Neural progenitor cell (in vitro differentiated cells): ENCODE measurements around the gene ANKS1B. TPM values are rescaled to one million over a fixed set of nuclear protein-coding genes. Genes with fewer than 3 reads are reported as not detected.

Experiments used
- DNase-seq: peaks from one replicate; pipeline ENCODE4 v3.0.0-alpha.2; 2016; ENCODE audit warnings: low spot score
- H2AFZ ChIP-seq: fragments of 200-600 bp; sonication (generic); replicated peaks from 2 replicates; pipeline ENCODE4 v1.6.1; 2016; ENCODE audit warnings: antibody characterized with exemption
- H3F3A ChIP-seq: fragments of 200-600 bp; sonication (generic); 2 replicates; pipeline ENCODE4 v1.6.1; 2016; ENCODE audit warnings: antibody characterized with exemption, low read depth
- H3K27ac ChIP-seq: fragments of 200-600 bp; sonication (generic); 2 replicates; pipeline ENCODE4 v1.5.1; 2016; ENCODE audit warnings: mild to moderate bottlenecking
- H3K27me3 ChIP-seq: fragments of 200-600 bp; sonication (generic); 2 replicates; pipeline ENCODE4 v1.6.1; 2016; ENCODE audit warnings: mild to moderate bottlenecking, moderate library complexity
- H3K36me3 ChIP-seq: fragments of 200-600 bp; sonication (generic); 2 replicates; pipeline ENCODE4 v1.5.1; 2016
- H3K4me1 ChIP-seq: fragments of 200-600 bp; sonication (generic); 2 replicates; pipeline ENCODE4 v1.6.1; 2016; ENCODE audit warnings: mixed run types
- H3K4me2 ChIP-seq: fragments of 200-600 bp; sonication (generic); 2 replicates; pipeline ENCODE4 v1.6.1; 2016
- H3K4me3 ChIP-seq: fragments of 200-600 bp; sonication (generic); 2 replicates; pipeline ENCODE4 v1.5.1; 2016
- H3K79me2 ChIP-seq: fragments of 200-600 bp; sonication (generic); 2 replicates; pipeline ENCODE4 v1.6.1; 2016; ENCODE audit warnings: low read depth
- H3K9ac ChIP-seq: fragments of 200-600 bp; sonication (generic); 2 replicates; pipeline ENCODE4 v1.6.1; 2016
- H3K9me3 ChIP-seq: fragments of 200-600 bp; sonication (generic); 2 replicates; pipeline ENCODE4 v1.5.1; 2016; ENCODE audit warnings: low read depth
- H4K20me1 ChIP-seq: fragments of 200-600 bp; sonication (generic); 2 replicates; pipeline ENCODE4 v1.6.1; 2016; ENCODE audit warnings: low read depth
- H3K27ac Mint-ChIP-seq: 3 replicates; pipeline ENCODE4 v1.8.0; 2021; ENCODE audit warnings: mixed read lengths
- H3K27me3 Mint-ChIP-seq: 2 replicates; pipeline ENCODE4 v1.8.0; 2022; ENCODE audit warnings: low read depth, mild to moderate bottlenecking, inconsistent platforms, moderate library complexity, mixed read lengths; ENCODE audit not compliant: insufficient read depth
- H3K36me3 Mint-ChIP-seq: 3 replicates; pipeline ENCODE4 v1.8.0; 2021; ENCODE audit warnings: mixed read lengths
- H3K4me1 Mint-ChIP-seq: 3 replicates; pipeline ENCODE4 v1.8.0; 2021; ENCODE audit warnings: mixed read lengths
- H3K4me3 Mint-ChIP-seq: 3 replicates; pipeline ENCODE4 v1.8.0; 2021; ENCODE audit warnings: mild to moderate bottlenecking, moderate library complexity, mixed read lengths
- H3K9me3 Mint-ChIP-seq: 3 replicates; pipeline ENCODE4 v1.8.0; 2020; ENCODE audit warnings: mixed read lengths
- EZH2 ChIP-seq: fragments of 200-600 bp; sonication (generic); IDR thresholded peaks from 2 replicates; pipeline ENCODE4 v1.6.1; 2017; ENCODE audit warnings: antibody characterized with exemption, mild to moderate bottlenecking, moderate library complexity
- EZH2phosphoT487 ChIP-seq: fragments of 200-600 bp; sonication (generic); IDR thresholded peaks from 2 replicates; pipeline ENCODE4 v1.6.1; 2017; ENCODE audit warnings: antibody characterized with exemption
- total RNA-seq: library from RNA; depleted of rRNA; stranded (reverse); fragments of >200 nt; gene quantifications from 2 replicates; pipeline ENCODE4 v1.2.3, GENCODE V29; 2015; ENCODE audit warnings: low replicate concordance
- TF ChIP-seq, protein P1 (sequence below): fragments of 200-600 bp; sonication (generic); IDR thresholded peaks from 2 replicates; pipeline ENCODE4 v1.5.1; 2017; ENCODE audit warnings: antibody characterized with exemption, mild to moderate bottlenecking

ANKS1B gene
- total RNA-seq, 1 donor from 2014 or later = 7.9 TPM

DNA sequence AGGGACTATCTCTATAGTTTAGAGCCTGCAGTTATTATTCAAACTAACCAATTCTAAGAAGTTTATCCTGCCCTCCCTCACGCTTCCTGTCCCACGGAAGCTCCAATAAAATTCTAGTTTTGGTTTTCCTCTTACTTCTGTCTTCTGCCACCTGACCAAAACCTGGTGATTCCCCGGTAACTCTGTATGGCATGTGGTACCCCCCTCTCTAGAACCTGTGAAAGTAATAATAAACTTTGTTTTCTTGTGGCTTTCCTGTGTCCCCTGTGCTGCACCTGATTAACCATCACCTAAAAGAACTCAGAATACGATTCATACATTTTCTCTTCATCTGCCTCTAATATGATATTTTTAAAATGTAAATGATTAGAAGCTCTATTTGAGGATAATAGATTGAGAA, 959.9 kb downstream of the ANKS1B start:
- no peak overlapping the region for H3K9ac ChIP-seq
- H3K27me3 Mint-ChIP-seq = peaks cover 2% of the 10 kb centered on the region
- no peak overlapping the region for H3K27ac Mint-ChIP-seq
- no peaks in the 10 kb centered on the region for H3K4me1 ChIP-seq
- H3K27me3 ChIP-seq = no peaks in the 10 kb centered on the region
- H3K36me3 ChIP-seq = no peaks in the 10 kb centered on the region
- no peaks in the 10 kb centered on the region for H3F3A ChIP-seq
- H3K79me2 ChIP-seq = no peaks in the 10 kb centered on the region
- no peak for DNase-seq
- H3K4me3 Mint-ChIP-seq = no peak overlapping the region
- H3K4me2 ChIP-seq = no peak overlapping the region
- H3K4me1 Mint-ChIP-seq = peaks cover 17% of the 10 kb centered on the region
- H3K27ac ChIP-seq = no peak overlapping the region
- H3K9me3 ChIP-seq = no peaks in the 10 kb centered on the region
- no peaks in the 10 kb centered on the region for H3K9me3 Mint-ChIP-seq
- H2AFZ ChIP-seq = no peak overlapping the region
- H3K4me3 ChIP-seq = no peak overlapping the region
- no peak for TF ChIP-seq EZH2
- TF ChIP-seq, protein P1, sequence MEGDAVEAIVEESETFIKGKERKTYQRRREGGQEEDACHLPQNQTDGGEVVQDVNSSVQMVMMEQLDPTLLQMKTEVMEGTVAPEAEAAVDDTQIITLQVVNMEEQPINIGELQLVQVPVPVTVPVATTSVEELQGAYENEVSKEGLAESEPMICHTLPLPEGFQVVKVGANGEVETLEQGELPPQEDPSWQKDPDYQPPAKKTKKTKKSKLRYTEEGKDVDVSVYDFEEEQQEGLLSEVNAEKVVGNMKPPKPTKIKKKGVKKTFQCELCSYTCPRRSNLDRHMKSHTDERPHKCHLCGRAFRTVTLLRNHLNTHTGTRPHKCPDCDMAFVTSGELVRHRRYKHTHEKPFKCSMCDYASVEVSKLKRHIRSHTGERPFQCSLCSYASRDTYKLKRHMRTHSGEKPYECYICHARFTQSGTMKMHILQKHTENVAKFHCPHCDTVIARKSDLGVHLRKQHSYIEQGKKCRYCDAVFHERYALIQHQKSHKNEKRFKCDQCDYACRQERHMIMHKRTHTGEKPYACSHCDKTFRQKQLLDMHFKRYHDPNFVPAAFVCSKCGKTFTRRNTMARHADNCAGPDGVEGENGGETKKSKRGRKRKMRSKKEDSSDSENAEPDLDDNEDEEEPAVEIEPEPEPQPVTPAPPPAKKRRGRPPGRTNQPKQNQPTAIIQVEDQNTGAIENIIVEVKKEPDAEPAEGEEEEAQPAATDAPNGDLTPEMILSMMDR = no peak
- no peak for TF ChIP-seq EZH2phosphoT487
- no peaks in the 10 kb centered on the region for H4K20me1 ChIP-seq
- H3K36me3 Mint-ChIP-seq = no peaks in the 10 kb centered on the region

DNA sequence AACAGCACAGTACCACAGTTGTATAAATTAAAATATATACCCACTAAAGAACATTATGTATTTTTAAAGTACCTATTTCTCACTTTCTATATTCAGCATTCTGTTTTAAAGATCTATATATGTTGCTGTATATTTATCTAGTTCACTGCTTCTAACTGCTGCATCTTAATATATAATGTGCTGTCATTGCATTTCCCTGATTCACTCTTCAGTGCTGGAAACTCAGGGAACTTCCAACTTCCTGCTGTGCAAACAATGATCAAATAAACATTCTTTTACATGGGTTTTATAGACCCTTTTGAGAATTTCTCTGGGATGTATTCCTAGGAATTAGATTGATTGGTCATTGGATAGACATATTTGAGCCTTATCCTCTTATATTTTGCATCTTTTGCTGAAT, 960.5 kb downstream of the ANKS1B start:
- no peak for DNase-seq
- no peak overlapping the region for H3K27ac ChIP-seq
- H3K4me1 ChIP-seq = no peaks in the 10 kb centered on the region
- H3K27me3 ChIP-seq = no peaks in the 10 kb centered on the region
- no peak overlapping the region for H3K4me2 ChIP-seq
- Mint-ChIP-seq H3K27me3 (peaks cover 2% of the 10 kb centered on the region), H3K4me1 (peaks cover 12% of the 10 kb centered on the region), H3K4me3 (no peak overlapping the region), H3K36me3 (no peaks in the 10 kb centered on the region), H3K27ac (no peak overlapping the region), H3K9me3 (no peaks in the 10 kb centered on the region)
- no peaks in the 10 kb centered on the region for H4K20me1 ChIP-seq
- H2AFZ ChIP-seq = no peak overlapping the region
- H3K4me3 ChIP-seq = no peak overlapping the region
- H3F3A ChIP-seq = no peaks in the 10 kb centered on the region
- H3K9me3 ChIP-seq = no peaks in the 10 kb centered on the region
- TF ChIP-seq EZH2phosphoT487 (no peak), EZH2 (no peak)
- TF ChIP-seq, protein P1 = no peak
- no peaks in the 10 kb centered on the region for H3K79me2 ChIP-seq
- no peak overlapping the region for H3K9ac ChIP-seq
- no peaks in the 10 kb centered on the region for H3K36me3 ChIP-seq

GRCh38 chr12:99020871-99021270, 963.9 kb downstream of the ANKS1B start:
- Histone ChIP-seq H3K9ac (no peak overlapping the region), H2AFZ (no peak overlapping the region), H3K4me2 (no peak overlapping the region), H3F3A (no peaks in the 10 kb centered on the region), H3K9me3 (no peaks in the 10 kb centered on the region), H3K36me3 (no peaks in the 10 kb centered on the region), H3K27me3 (no peaks in the 10 kb centered on the region), H3K27ac (no peak overlapping the region), H3K4me1 (no peaks in the 10 kb centered on the region), H4K20me1 (no peaks in the 10 kb centered on the region), H3K79me2 (no peaks in the 10 kb centered on the region), H3K4me3 (no peak overlapping the region)
- Mint-ChIP-seq H3K27ac (no peak overlapping the region), H3K36me3 (no peaks in the 10 kb centered on the region), H3K9me3 (peaks cover 10% of the 10 kb centered on the region), H3K27me3 (peaks cover 2% of the 10 kb centered on the region), H3K4me1 (peaks cover 7% of the 10 kb centered on the region), H3K4me3 (no peak overlapping the region)
- no peak for TF ChIP-seq EZH2phosphoT487
- no peak for TF ChIP-seq EZH2
- TF ChIP-seq, protein P1 = no peak
- no peak for DNase-seq

DNA sequence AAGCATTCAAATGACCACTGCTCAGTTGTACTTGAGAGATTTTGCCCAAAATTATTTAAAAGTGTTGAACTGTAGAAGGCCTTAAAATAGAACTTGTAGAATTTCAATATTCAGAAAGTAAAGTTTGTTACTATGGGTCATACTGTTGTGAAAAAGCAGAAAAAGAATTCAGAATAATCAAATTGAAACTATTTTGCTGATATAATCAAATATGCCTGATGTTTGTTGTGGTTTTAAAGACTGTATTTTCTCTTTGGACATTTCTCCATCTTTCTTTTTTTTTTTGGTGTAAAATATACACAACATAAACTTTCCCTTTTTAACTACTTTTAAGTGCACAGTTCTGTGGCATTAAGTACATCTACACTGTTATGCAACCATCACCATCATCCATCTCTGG, 964.9 kb downstream of the ANKS1B start:
- DNase-seq = no peak
- Mint-ChIP-seq H3K4me1 (peaks cover 7% of the 10 kb centered on the region), H3K9me3 (peaks cover 10% of the 10 kb centered on the region), H3K27me3 (peaks cover 2% of the 10 kb centered on the region), H3K36me3 (no peaks in the 10 kb centered on the region), H3K4me3 (no peak overlapping the region), H3K27ac (no peak overlapping the region)
- H2AFZ ChIP-seq = no peak overlapping the region
- no peak overlapping the region for H3K4me3 ChIP-seq
- no peaks in the 10 kb centered on the region for H3K4me1 ChIP-seq
- H3F3A ChIP-seq = no peaks in the 10 kb centered on the region
- H3K79me2 ChIP-seq = no peaks in the 10 kb centered on the region
- no peaks in the 10 kb centered on the region for H3K27me3 ChIP-seq
- H3K27ac ChIP-seq = no peak overlapping the region
- no peak for TF ChIP-seq EZH2phosphoT487
- no peak for TF ChIP-seq EZH2
- TF ChIP-seq, protein P1 = no peak
- no peaks in the 10 kb centered on the region for H4K20me1 ChIP-seq
- H3K36me3 ChIP-seq = no peaks in the 10 kb centered on the region
- H3K9me3 ChIP-seq = no peaks in the 10 kb centered on the region
- H3K9ac ChIP-seq = no peak overlapping the region
- H3K4me2 ChIP-seq = no peak overlapping the region
